Neural cell (in vitro differentiated cells): ENCODE results near the gene ADAT3. TPM values are rescaled to one million over a fixed set of nuclear protein-coding genes. Genes with fewer than 3 reads are reported as not detected.

ENCODE experiments used
- H2AFZ ChIP-seq: fragments of 200-600, 300-800 bp; sonication (generic), shearing (Covaris generic); 2 replicates; pipeline ENCODE4 v1.6.0; 2014; ENCODE audit warnings: low read depth, mild to moderate bottlenecking, antibody characterized with exemption, low read length, moderate library complexity
- H3F3A ChIP-seq: fragments of 200-600 bp; shearing (Covaris generic); 2 replicates; pipeline ENCODE4 v1.6.1; 2016; ENCODE audit warnings: mild to moderate bottlenecking, moderate library complexity, mixed read lengths, antibody characterized with exemption, low read length; ENCODE audit not compliant: insufficient read depth, poor library complexity, severe bottlenecking
- H3K27ac ChIP-seq: fragments of 200-600, 300-800 bp; sonication (generic), shearing (Covaris generic); 2 replicates; pipeline ENCODE4 v1.5.1; 2014; ENCODE audit warnings: mild to moderate bottlenecking, low read length, moderate library complexity
- H3K27me3 ChIP-seq: fragments of 300-800, 200-600 bp; sonication (generic), shearing (Covaris generic); 2 replicates; pipeline ENCODE4 v1.6.0; 2014; ENCODE audit warnings: mild to moderate bottlenecking, low read depth, low read length, moderate library complexity; ENCODE audit not compliant: insufficient read depth
- H3K36me3 ChIP-seq: fragments of 300-800, 200-600 bp; sonication (generic), shearing (Covaris generic); 2 replicates; pipeline ENCODE4 v1.5.1; 2014; ENCODE audit warnings: mild to moderate bottlenecking, antibody characterized with exemption, low read length, moderate library complexity; ENCODE audit not compliant: insufficient read depth
- H3K4me2 ChIP-seq: fragments of 300-800, 200-600 bp; sonication (generic), shearing (Covaris generic); 2 replicates; pipeline ENCODE4 v1.6.0; 2014; ENCODE audit warnings: mild to moderate bottlenecking, low read length
- H3K4me3 ChIP-seq: fragments of 300-800, 200-600 bp; sonication (generic), shearing (Covaris generic); 2 replicates; pipeline ENCODE4 v1.5.1; 2014; ENCODE audit warnings: mild to moderate bottlenecking, low read length, moderate library complexity
- H3K79me2 ChIP-seq: fragments of 200-600 bp; shearing (Covaris generic); replicated peaks from 2 replicates; pipeline ENCODE4 v1.6.0; 2014; ENCODE audit warnings: mild to moderate bottlenecking, low read length, moderate library complexity; ENCODE audit not compliant: insufficient read depth
- H3K9ac ChIP-seq: fragments of 300-800, 200-600 bp; sonication (generic), shearing (Covaris generic); 2 replicates; pipeline ENCODE4 v1.6.1; 2016; ENCODE audit warnings: mild to moderate bottlenecking, low read length, mixed read lengths
- H3K9me2 ChIP-seq: fragments of 200-600 bp; shearing (Covaris generic); 2 replicates; pipeline ENCODE4 v1.6.1; 2016; ENCODE audit warnings: mild to moderate bottlenecking, low read length, mixed read lengths; ENCODE audit not compliant: insufficient read depth
- H3K9me3 ChIP-seq: fragments of 200-600, 300-800 bp; sonication (generic), shearing (Covaris generic); 2 replicates; pipeline ENCODE4 v1.6.1; 2016; ENCODE audit warnings: mild to moderate bottlenecking, mixed run types, low read length, moderate library complexity, mixed read lengths
- H4K20me1 ChIP-seq: fragments of 200-600 bp; shearing (Covaris generic); 2 replicates; pipeline ENCODE4 v1.6.1; 2016; ENCODE audit warnings: mild to moderate bottlenecking, mixed run types; ENCODE audit not compliant: insufficient read depth
- CTCF ChIP-seq: fragments of 450-650 bp; IDR thresholded peaks from 2 replicates; pipeline ENCODE4 v1.5.1; 2014; ENCODE audit warnings: antibody characterized with exemption, mild to moderate bottlenecking, moderate library complexity; ENCODE audit not compliant: poor library complexity, severe bottlenecking
- EP300 ChIP-seq: fragments of 450-650 bp; conservative IDR thresholded peaks from 2 replicates; pipeline ENCODE4 v1.6.1; 2014; ENCODE audit warnings: antibody characterized with exemption, mild to moderate bottlenecking, moderate library complexity; ENCODE audit not compliant: poor library complexity, severe bottlenecking
- EZH2 ChIP-seq: fragments of 200-600, 300-800 bp; shearing (Covaris generic), sonication (generic); IDR thresholded peaks from 2 replicates; pipeline ENCODE4 v1.6.1; 2014; ENCODE audit warnings: antibody characterized with exemption, low read length, borderline replicate concordance, mild to moderate bottlenecking; ENCODE audit not compliant: insufficient read depth, poor library complexity, severe bottlenecking
- MXI1 ChIP-seq: fragments of 450-650 bp; conservative IDR thresholded peaks from 2 replicates; pipeline ENCODE4 v1.6.1; 2014; ENCODE audit warnings: antibody characterized with exemption, mild to moderate bottlenecking; ENCODE audit not compliant: poor library complexity, severe bottlenecking
- POLR2AphosphoS5 ChIP-seq: IDR thresholded peaks from 2 replicates; pipeline ENCODE4 v1.6.1; 2012
- RAD21 ChIP-seq: fragments of 450-650 bp; conservative IDR thresholded peaks from 2 replicates; pipeline ENCODE4 v1.6.1; 2014; ENCODE audit warnings: antibody characterized with exemption, mild to moderate bottlenecking, moderate library complexity
- REST ChIP-seq: IDR thresholded peaks from 2 replicates; pipeline ENCODE4 v1.6.1; 2012; ENCODE audit warnings: borderline replicate concordance
- SMC3 ChIP-seq: fragments of 450-650 bp; conservative IDR thresholded peaks from 2 replicates; pipeline ENCODE4 v1.6.1; 2014; ENCODE audit warnings: antibody characterized with exemption, mild to moderate bottlenecking, moderate library complexity; ENCODE audit not compliant: poor library complexity
- TAF1 ChIP-seq: IDR thresholded peaks from 2 replicates; pipeline ENCODE4 v1.6.1; 2012; ENCODE audit warnings: low read depth
- polyA plus RNA-seq: library from polyadenylated mRNA; depleted of rRNA; stranded (reverse); fragments of >200 nt; gene quantifications from 2 replicates; pipeline ENCODE4 v1.2.3, GENCODE V29; 2014

ADAT3 gene
- polyA plus RNA-seq, 1 donor from 2014 or later = 1.6 TPM

GRCh38 chr19:1908364-1908678, 3.1 kb downstream of the ADAT3 start:
- Histone ChIP-seq H3K79me2 (peaks cover 12% of the 10 kb centered on the region), H3K4me3 (no peak overlapping the region), H3K36me3 (no peaks in the 10 kb centered on the region)

GRCh38 chr19:1909761-1910080, 4.5 kb downstream of the ADAT3 start:
- Histone ChIP-seq H3K9me2 (no peaks in the 10 kb centered on the region), H3K27ac (no peak overlapping the region), H3K79me2 (peaks cover 12% of the 10 kb centered on the region), H4K20me1 (peaks cover 3% of the 10 kb centered on the region), H3K4me2 (no peak overlapping the region), H3K4me3 (no peak overlapping the region), H3K9ac (no peak overlapping the region), H3F3A (no peaks in the 10 kb centered on the region), H2AFZ (no peak overlapping the region), H3K36me3 (no peaks in the 10 kb centered on the region), H3K27me3 (no peaks in the 10 kb centered on the region), H3K9me3 (no peaks in the 10 kb centered on the region)
- no peak for TF ChIP-seq MXI1
- TF ChIP-seq RAD21 = no peak
- TF ChIP-seq EZH2 = no peak
- no peak for TF ChIP-seq REST
- no peak for TF ChIP-seq POLR2AphosphoS5
- TF ChIP-seq CTCF = no peak
- TF ChIP-seq EP300 = no peak

More at GRCh38 chr19:1908364-1908678, 3.1 kb downstream of the ADAT3 start:
- no peak overlapping the region for H3K4me2 ChIP-seq
- no peaks in the 10 kb centered on the region for H3F3A ChIP-seq
- no peaks in the 10 kb centered on the region for H4K20me1 ChIP-seq
- H3K27me3 ChIP-seq = no peaks in the 10 kb centered on the region
- H3K27ac ChIP-seq = no peak overlapping the region
- no peak overlapping the region for H2AFZ ChIP-seq
- H3K9ac ChIP-seq = no peak overlapping the region
- H3K9me3 ChIP-seq = no peaks in the 10 kb centered on the region
- TF ChIP-seq MXI1 (no peak), TAF1 (no peak), RAD21 (no peak), EP300 (no peak), EZH2 (no peak), SMC3 (no peak), CTCF (no peak), REST (no peak), POLR2AphosphoS5 (no peak)
- no peaks in the 10 kb centered on the region for H3K9me2 ChIP-seq
